Gastroesophageal sphincter (tissue), 4 donors: ENCODE measurements around the gene OPCML. TPM values are rescaled to one million over a fixed set of nuclear protein-coding genes. Genes with fewer than 3 reads are reported as not detected.

Experiments
- ATAC-seq: fragments of 150-250 bp; one replicate; pipeline ENCODE4 v1.9.1; 2016; ENCODE audit warnings: mild to moderate bottlenecking, moderate library complexity
- H3K27ac ChIP-seq, 4 donors: fragments of 200-600 bp; sonication (generic) in 3 of 4; 1 replicate in 3 of 4; 2 replicates in 1 of 4; pipeline ENCODE4 v1.5.1; 2016 to 2019
- H3K27me3 ChIP-seq: fragments of 200-600 bp; sonication (generic); one replicate; pipeline ENCODE4 v1.5.1; 2019
- H3K36me3 ChIP-seq, 2 donors: fragments of 200-600 bp; sonication (generic); one replicate each; pipeline ENCODE4 v1.5.1; 2019; ENCODE audit warnings: control low read depth in 1 of 2
- H3K4me1 ChIP-seq, 3 donors: fragments of 200-600 bp; sonication (generic); 1 replicate in 2 of 3; 2 replicates in 1 of 3; pipeline ENCODE4 v1.5.1; 2016 to 2019; ENCODE audit warnings: control low read depth in 2 of 3
- H3K4me3 ChIP-seq, 2 donors: fragments of 200-600 bp; sonication (generic); one replicate each; pipeline ENCODE4 v1.5.1; 2019; ENCODE audit warnings: mild to moderate bottlenecking in 1 of 2, moderate library complexity in 1 of 2
- H3K9me3 ChIP-seq, 3 donors: fragments of 200-600 bp; sonication (generic); one replicate each; pipeline ENCODE4 v1.5.1; 2017 to 2019; ENCODE audit warnings: control low read depth in 2 of 3
- EP300 ChIP-seq: sonication (generic); formaldehyde crosslinking; IDR thresholded peaks from one replicate; pipeline ENCODE4 v1.6.1; 2017; ENCODE audit warnings: antibody characterized with exemption, mild to moderate bottlenecking
- POLR2A ChIP-seq, 2 donors: fragments of 450-650 bp; IDR thresholded peaks; one replicate each; pipeline ENCODE4 v1.6.1; 2017; ENCODE audit warnings: antibody characterized with exemption in 2 of 2, mild to moderate bottlenecking in 2 of 2, moderate library complexity in 1 of 2
- POLR2AphosphoS5 ChIP-seq: sonication (generic); formaldehyde crosslinking; IDR thresholded peaks from one replicate; pipeline ENCODE4 v1.6.1; 2017; ENCODE audit warnings: antibody characterized with exemption
- WGBS, 2 donors: methylation state at CpG; one replicate each; pipeline ENCODE4 v1.1.5; 2018; ENCODE audit warnings: low coverage in 1 of 2; 5-methylcytosine and 5-hydroxymethylcytosine counted together
- total RNA-seq, 4 donors: library from RNA; depleted of rRNA; stranded (reverse); fragments of >200 nt; gene quantifications; one replicate each; pipeline ENCODE4 v1.1.0, GENCODE V29; 2016
- TF ChIP-seq, protein P1 (sequence below), 4 experiments: fragments of 200-600 bp in 2 of 4; fragments of 450-650 bp in 2 of 4; sonication (generic) in 1 of 4; IDR thresholded peaks; one replicate each; pipeline ENCODE4 v1.5.1; 2017 to 2019; ENCODE audit warnings: antibody characterized with exemption in 4 of 4, mild to moderate bottlenecking in 2 of 4, moderate library complexity in 2 of 4

Gene OPCML
- total RNA-seq, 4 donors from 2014 or later = 0.13 to 0.93 (median 0.33) TPM

DNA sequence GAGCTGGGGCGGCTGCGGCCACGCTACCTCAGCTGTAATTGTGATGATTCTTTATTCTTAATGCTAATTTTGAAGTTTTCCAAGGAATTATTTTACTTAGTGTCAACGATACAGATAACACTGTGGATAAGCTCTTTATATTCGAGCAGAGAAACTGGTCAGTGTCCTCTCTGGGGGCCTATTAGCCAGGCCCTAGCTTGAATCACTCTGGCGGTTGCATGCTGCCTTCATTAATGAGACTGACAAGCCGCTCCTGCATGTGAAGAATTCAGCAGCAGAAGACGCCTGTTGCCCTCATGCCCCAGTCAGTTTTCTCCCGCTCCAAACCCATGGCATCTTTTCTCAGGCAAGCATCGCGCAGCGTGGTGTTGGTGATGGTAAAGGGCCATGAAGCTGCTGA lies 851.7 kb downstream of the OPCML start:
- no peaks in the 10 kb centered on the region for H3K36me3 ChIP-seq
- H3K27me3 ChIP-seq = peaks cover 5% of the 10 kb centered on the region
- no peak for ATAC-seq
- 84 to 91% methylated on average over 5 to 6 of the region's 12 CpGs for WGBS, 2 donors
- TF ChIP-seq, protein P1, sequence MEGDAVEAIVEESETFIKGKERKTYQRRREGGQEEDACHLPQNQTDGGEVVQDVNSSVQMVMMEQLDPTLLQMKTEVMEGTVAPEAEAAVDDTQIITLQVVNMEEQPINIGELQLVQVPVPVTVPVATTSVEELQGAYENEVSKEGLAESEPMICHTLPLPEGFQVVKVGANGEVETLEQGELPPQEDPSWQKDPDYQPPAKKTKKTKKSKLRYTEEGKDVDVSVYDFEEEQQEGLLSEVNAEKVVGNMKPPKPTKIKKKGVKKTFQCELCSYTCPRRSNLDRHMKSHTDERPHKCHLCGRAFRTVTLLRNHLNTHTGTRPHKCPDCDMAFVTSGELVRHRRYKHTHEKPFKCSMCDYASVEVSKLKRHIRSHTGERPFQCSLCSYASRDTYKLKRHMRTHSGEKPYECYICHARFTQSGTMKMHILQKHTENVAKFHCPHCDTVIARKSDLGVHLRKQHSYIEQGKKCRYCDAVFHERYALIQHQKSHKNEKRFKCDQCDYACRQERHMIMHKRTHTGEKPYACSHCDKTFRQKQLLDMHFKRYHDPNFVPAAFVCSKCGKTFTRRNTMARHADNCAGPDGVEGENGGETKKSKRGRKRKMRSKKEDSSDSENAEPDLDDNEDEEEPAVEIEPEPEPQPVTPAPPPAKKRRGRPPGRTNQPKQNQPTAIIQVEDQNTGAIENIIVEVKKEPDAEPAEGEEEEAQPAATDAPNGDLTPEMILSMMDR (IDR thresholded peaks at IDR 0.05) = no peak
- TF ChIP-seq POLR2AphosphoS5 = no peak
- H3K27ac ChIP-seq = no peak overlapping the region
- H3K9me3 ChIP-seq = peaks cover 0 to 12% (median 0%) of the 10 kb centered on the region in 3 donors
- no peak overlapping the region for H3K4me3 ChIP-seq
- no peaks in the 10 kb centered on the region for H3K4me1 ChIP-seq

DNA sequence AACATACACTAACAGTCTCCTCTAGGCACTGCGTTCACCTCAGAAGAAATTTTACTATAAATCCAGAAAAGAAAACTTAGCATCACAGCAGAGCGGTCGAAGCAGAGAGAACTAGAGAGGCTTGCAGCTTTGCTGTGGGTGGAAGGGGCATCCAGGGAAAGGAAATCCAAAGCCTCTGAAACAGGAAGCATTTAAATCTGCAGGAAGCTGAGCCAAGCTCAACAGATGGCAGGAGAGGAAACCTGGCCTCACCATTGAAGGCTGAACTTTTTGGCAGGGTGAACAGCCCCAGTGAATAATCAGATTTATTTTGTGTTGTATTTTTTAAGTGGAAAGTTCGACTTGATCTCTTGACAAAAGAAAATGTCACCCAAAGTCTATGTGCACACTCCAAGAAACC lies 858.1 kb downstream of the OPCML start:
- WGBS, 2 donors = 46 to 70% methylated on average over 1 to 4 of the region's 4 CpGs

DNA sequence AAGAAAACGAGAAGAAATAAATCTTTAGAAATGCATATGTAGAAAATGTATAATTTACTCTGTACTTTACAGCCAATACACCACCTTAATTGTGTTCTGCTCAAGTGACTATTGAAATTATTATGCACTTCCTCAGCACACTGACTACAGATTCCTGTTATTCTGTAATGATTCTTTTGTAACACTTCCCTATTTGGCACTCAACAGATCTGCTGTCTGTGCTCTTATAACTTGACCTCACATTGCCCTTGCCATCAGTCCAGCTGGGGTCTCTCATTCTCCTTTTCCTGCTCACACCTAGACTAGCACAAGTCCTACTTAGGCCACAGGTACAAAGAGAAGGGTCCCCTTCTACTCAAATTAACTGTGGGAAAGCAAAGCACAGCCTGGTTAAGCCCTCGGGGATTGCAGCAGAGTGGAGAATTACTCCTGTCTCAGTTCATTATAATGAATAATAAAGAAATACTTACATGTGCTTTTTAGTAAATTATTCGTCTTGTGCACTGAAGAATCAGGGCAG lies 860.4 kb downstream of the OPCML start:
- Histone ChIP-seq H3K9me3 (no peaks in the 10 kb centered on the region), H3K4me3 (no peak overlapping the region), H3K36me3 (no peaks in the 10 kb centered on the region), H3K4me1 (no peaks in the 10 kb centered on the region), H3K27me3 (no peaks in the 10 kb centered on the region), H3K27ac (no peak overlapping the region)
- ATAC-seq = no peak
- WGBS, 2 donors = 17 to 22% methylated on average over 3 of the region's 3 CpGs
- no peak for TF ChIP-seq POLR2A (IDR thresholded peaks at IDR 0.05)
- no peak for TF ChIP-seq EP300
- TF ChIP-seq POLR2AphosphoS5 = no peak
- TF ChIP-seq, protein P1 (IDR thresholded peaks at IDR 0.05) = no peak

More for the DNA sequence above, 858.1 kb downstream of the OPCML start:
- Histone ChIP-seq H3K4me3 (no peak overlapping the region), H3K27ac (no peak overlapping the region), H3K4me1 (no peaks in the 10 kb centered on the region), H3K9me3 (peaks cover 0 to 3% (median 0%) of the 10 kb centered on the region in 3 donors), H3K27me3 (no peaks in the 10 kb centered on the region), H3K36me3 (no peaks in the 10 kb centered on the region)
- ATAC-seq = no peak
- TF ChIP-seq POLR2A (IDR thresholded peaks at IDR 0.05) (no peak), POLR2AphosphoS5 (no peak), EP300 (no peak)
- TF ChIP-seq, protein P1 (IDR thresholded peaks at IDR 0.05) = no peak

DNA sequence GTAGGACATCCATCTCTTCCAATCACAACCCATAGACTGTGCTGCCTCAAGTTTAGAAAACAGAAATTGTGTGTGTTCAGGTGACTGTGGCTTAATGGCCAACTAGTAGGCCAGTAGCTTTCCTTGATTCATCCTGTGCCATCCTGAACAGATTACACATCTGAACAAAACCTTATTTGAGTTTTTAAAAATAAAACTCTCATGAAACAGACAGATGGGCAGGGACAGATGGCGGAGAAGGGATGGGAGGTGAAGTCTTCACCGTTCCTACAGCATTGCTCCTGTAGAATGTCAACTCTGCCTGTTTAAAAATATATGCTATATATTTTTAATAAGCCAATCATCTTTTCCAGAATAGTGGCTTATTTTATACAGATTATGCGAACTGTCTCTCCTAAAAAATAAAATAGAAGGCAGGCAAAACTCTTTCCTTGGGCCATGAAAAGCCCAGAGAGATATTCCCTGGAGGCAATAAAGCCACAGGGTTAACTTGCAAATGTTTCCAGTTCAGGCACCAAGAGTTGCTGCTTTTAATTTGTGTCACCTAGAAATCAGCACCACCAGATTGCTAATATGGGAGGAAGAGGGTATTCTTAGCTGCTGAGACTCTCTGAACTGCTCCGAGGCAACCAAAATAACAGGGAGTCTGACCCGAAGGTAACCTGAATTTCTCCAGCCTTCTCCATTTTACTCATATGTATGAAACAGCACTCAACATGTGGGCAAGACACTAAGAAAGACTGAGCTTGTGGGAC lies 861.2 kb downstream of the OPCML start:
- no peaks in the 10 kb centered on the region for H3K27me3 ChIP-seq
- H3K4me3 ChIP-seq = no peak overlapping the region
- H3K36me3 ChIP-seq = no peaks in the 10 kb centered on the region
- H3K4me1 ChIP-seq = no peaks in the 10 kb centered on the region
- no peak for TF ChIP-seq POLR2AphosphoS5
- no peak for TF ChIP-seq EP300
- no peak for TF ChIP-seq POLR2A (IDR thresholded peaks at IDR 0.05)
- TF ChIP-seq, protein P1 (IDR thresholded peaks at IDR 0.05) = no peak
- no peaks in the 10 kb centered on the region for H3K9me3 ChIP-seq
- ATAC-seq = no peak
- WGBS, 2 donors = 87 to 89% methylated on average over 4 to 5 of the region's 5 CpGs
- H3K27ac ChIP-seq = no peak overlapping the region

DNA sequence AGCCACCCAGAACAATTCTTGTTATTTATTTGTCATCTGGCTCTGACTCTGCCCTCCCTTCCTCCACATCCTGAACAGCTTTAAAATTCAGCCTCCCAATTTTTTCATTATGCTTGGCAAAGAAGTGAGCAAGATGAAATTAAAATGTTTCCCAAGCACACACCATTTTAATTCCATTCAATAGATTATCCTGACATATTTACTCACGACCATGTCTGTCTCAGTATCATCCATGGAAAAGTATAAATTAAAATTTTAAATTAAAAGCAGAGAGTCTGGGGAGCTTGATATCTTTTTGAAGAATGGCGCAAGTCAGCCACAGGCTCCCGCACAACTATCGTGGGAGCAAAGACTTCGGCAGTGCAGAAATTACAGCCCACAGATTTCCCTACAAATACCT lies 862.4 kb downstream of the OPCML start:
- H3K4me3 ChIP-seq = no peak overlapping the region
- no peaks in the 10 kb centered on the region for H3K9me3 ChIP-seq
- no peaks in the 10 kb centered on the region for H3K36me3 ChIP-seq
- 78 to 94% methylated on average over 5 of the region's 5 CpGs for WGBS, 2 donors
- H3K4me1 ChIP-seq = no peaks in the 10 kb centered on the region
- H3K27me3 ChIP-seq = no peaks in the 10 kb centered on the region
- H3K27ac ChIP-seq = no peak overlapping the region
- ATAC-seq = no peak
- TF ChIP-seq POLR2AphosphoS5 (no peak), EP300 (no peak), POLR2A (IDR thresholded peaks at IDR 0.05) (no peak)
- TF ChIP-seq, protein P1 (IDR thresholded peaks at IDR 0.05) = no peak
